WTC11 (cell line): ENCODE measurements around the gene PDE8B. TPM values are rescaled to one million over a fixed set of nuclear protein-coding genes. Genes with fewer than 3 reads are reported as not detected.

Source experiments
- ATAC-seq: fragments of 200-7000 bp; cut with Tn5 transposase; 2 replicates; pipeline ENCODE4 v1.10.0; 2021; ENCODE audit warnings: mild to moderate bottlenecking, moderate library complexity
- CTCF ChIA-PET: fragments of 300-600 bp; sonication (Branson Sonifier 250); formaldehyde crosslinking; loops from one replicate; lab custom pipeline; 2021; ENCODE audit warnings: antibody characterized with exemption; lab: Charles Lee
- POLR2A ChIA-PET: fragments of 350-600 bp; sonication (Branson Sonifier 250); formaldehyde crosslinking; loops from one replicate; lab custom pipeline; 2021; ENCODE audit warnings: antibody characterized with exemption; lab: Charles Lee
- DNase-seq: peaks from one replicate; pipeline ENCODE4 v3.0.0; 2021; ENCODE audit warnings: low spot score
- H3K27ac Mint-ChIP-seq: 2 replicates; pipeline ENCODE4 v1.8.0; 2021; ENCODE audit warnings: mixed read lengths
- H3K27me3 Mint-ChIP-seq: 2 replicates; pipeline ENCODE4 v1.8.0; 2021; ENCODE audit warnings: low read depth, mild to moderate bottlenecking, moderate library complexity, mixed read lengths
- H3K36me3 Mint-ChIP-seq: 2 replicates; pipeline ENCODE4 v1.8.0; 2021; ENCODE audit warnings: mixed read lengths
- H3K4me1 Mint-ChIP-seq: 2 replicates; pipeline ENCODE4 v1.8.0; 2022; ENCODE audit warnings: mixed read lengths
- H3K4me3 Mint-ChIP-seq: 2 replicates; pipeline ENCODE4 v1.8.0; 2021; ENCODE audit warnings: mild to moderate bottlenecking, moderate library complexity, mixed read lengths
- H3K9me3 Mint-ChIP-seq: 2 replicates; pipeline ENCODE4 v1.8.0; 2021; ENCODE audit warnings: mixed read lengths
- ARID4B ChIP-seq: sonication (generic); formaldehyde crosslinking; IDR thresholded peaks from 2 replicates; pipeline ENCODE4 v1.8.0; 2023; ENCODE audit warnings: missing genetic modification reagents, mild to moderate bottlenecking, borderline replicate concordance
- ATF1 ChIP-seq: sonication (generic); formaldehyde crosslinking; IDR thresholded peaks from 2 replicates; pipeline ENCODE4 v1.8.1; 2023; ENCODE audit warnings: mild to moderate bottlenecking, moderate library complexity, missing genetic modification reagents
- E2F4 ChIP-seq: sonication (generic); formaldehyde crosslinking; IDR thresholded peaks from 2 replicates; pipeline ENCODE4 v1.8.1; 2022; ENCODE audit warnings: low read depth, mild to moderate bottlenecking, moderate library complexity, missing genetic modification reagents, borderline replicate concordance
- EMX1 ChIP-seq: fragments of 250-450 bp; sonication (Bioruptor Pico); IDR thresholded peaks from 2 replicates; pipeline ENCODE4 v1.8.0; 2021; ENCODE audit warnings: mild to moderate bottlenecking
- ERG ChIP-seq: fragments of 250-450 bp; sonication (Bioruptor Pico); IDR thresholded peaks from 2 replicates; pipeline ENCODE4 v1.8.0; 2021; ENCODE audit warnings: mild to moderate bottlenecking
- ETV6 ChIP-seq: sonication (generic); formaldehyde crosslinking; IDR thresholded peaks from 2 replicates; pipeline ENCODE4 v1.8.1; 2022; ENCODE audit warnings: mild to moderate bottlenecking, missing genetic modification reagents
- GRHL2 ChIP-seq: fragments of 250-450 bp; sonication (Bioruptor Pico); IDR thresholded peaks from 2 replicates; pipeline ENCODE4 v1.8.0; 2022; ENCODE audit warnings: mild to moderate bottlenecking, moderate library complexity; ENCODE audit not compliant: insufficient replicate concordance, severe bottlenecking
- MAX ChIP-seq: sonication (generic); formaldehyde crosslinking; IDR thresholded peaks from 2 replicates; pipeline ENCODE4 v1.8.0; 2022; ENCODE audit warnings: mild to moderate bottlenecking, missing genetic modification reagents
- MXD4 ChIP-seq: fragments of 250-450 bp; sonication (Bioruptor Pico); IDR thresholded peaks from 2 replicates; pipeline ENCODE4 v1.8.0; 2021; ENCODE audit warnings: mild to moderate bottlenecking, moderate library complexity, borderline replicate concordance
- MYBL2 ChIP-seq: sonication (generic); formaldehyde crosslinking; IDR thresholded peaks from 2 replicates; pipeline ENCODE4 v1.8.1; 2023; ENCODE audit warnings: mild to moderate bottlenecking, moderate library complexity, missing genetic modification reagents
- NR3C1 ChIP-seq: sonication (generic); formaldehyde crosslinking; conservative IDR thresholded peaks from 2 replicates; pipeline ENCODE4 v1.8.1; 2023; ENCODE audit warnings: low read depth, mild to moderate bottlenecking, missing genetic modification reagents
- PRDM15 ChIP-seq: sonication (generic); formaldehyde crosslinking; IDR thresholded peaks from 2 replicates; pipeline ENCODE4 v1.8.0; 2022; ENCODE audit warnings: missing genetic modification reagents
- RELA ChIP-seq: sonication (generic); formaldehyde crosslinking; IDR thresholded peaks from 2 replicates; pipeline ENCODE4 v1.8.1; 2022; ENCODE audit warnings: missing genetic modification reagents, mild to moderate bottlenecking, borderline replicate concordance
- STAT6 ChIP-seq: sonication (generic); formaldehyde crosslinking; conservative IDR thresholded peaks from 2 replicates; pipeline ENCODE4 v1.8.1; 2023; ENCODE audit warnings: mild to moderate bottlenecking, low read depth, missing genetic modification reagents, moderate library complexity
- TEAD1 ChIP-seq: sonication (generic); formaldehyde crosslinking; IDR thresholded peaks from 2 replicates; pipeline ENCODE4 v1.8.0; 2022; ENCODE audit warnings: mild to moderate bottlenecking, missing genetic modification reagents
- TEAD4 ChIP-seq: sonication (generic); formaldehyde crosslinking; IDR thresholded peaks from 2 replicates; pipeline ENCODE4 v1.8.0; 2022; ENCODE audit warnings: mild to moderate bottlenecking, missing genetic modification reagents
- USF2 ChIP-seq: sonication (generic); formaldehyde crosslinking; IDR thresholded peaks from 2 replicates; pipeline ENCODE4 v1.8.1; 2023; ENCODE audit warnings: mild to moderate bottlenecking, missing genetic modification reagents, moderate library complexity
- ZNF121 ChIP-seq: sonication (generic); formaldehyde crosslinking; IDR thresholded peaks from 2 replicates; pipeline ENCODE4 v1.8.0; 2023; ENCODE audit warnings: missing genetic modification reagents
- ZNF219 ChIP-seq: sonication (generic); formaldehyde crosslinking; IDR thresholded peaks from 2 replicates; pipeline ENCODE4 v1.8.0; 2023; ENCODE audit warnings: missing genetic modification reagents, mild to moderate bottlenecking, borderline replicate concordance
- ZNF396 ChIP-seq: fragments of 250-450 bp; sonication (Bioruptor Pico); IDR thresholded peaks from 2 replicates; pipeline ENCODE4 v1.8.0; 2021; ENCODE audit warnings: mild to moderate bottlenecking, moderate library complexity, borderline replicate concordance
- total RNA-seq: library from RNA; stranded (reverse); gene quantifications from 3 replicates; pipeline ENCODE4 v1.2.3, GENCODE V29; 2021

Gene PDE8B
- total RNA-seq, 1 experiment from 2014 or later, result 0.31 TPM

- TF ChIP-seq STAT6 (no peak), ZNF121 (no peak), MAX (CRISPR knock-in tag) (no peak), TEAD1 (CRISPR knock-in tag) (no peak), PRDM15 (CRISPR knock-in tag) (no peak), ATF1 (CRISPR knock-in tag) (no peak), TEAD4 (CRISPR knock-in tag) (no peak), NR3C1 (no peak)
- TF ChIP-seq, all 79 proteins: peak for 0
- H3K36me3 Mint-ChIP-seq, result no peaks in the 10 kb centered on the region
- ChIA-PET CTCF (no interaction called here), POLR2A (no interaction called here)
- H3K27ac Mint-ChIP-seq, result no peak overlapping the region
- peaks cover 11% of the 10 kb centered on the region for H3K4me1 Mint-ChIP-seq
- DNase-seq (no peak), ATAC-seq (no peak)
- peaks cover 60% of the 10 kb centered on the region for H3K27me3 Mint-ChIP-seq
- H3K9me3 Mint-ChIP-seq, result no peaks in the 10 kb centered on the region
- H3K4me3 Mint-ChIP-seq, result 0 out of 2 replicates have a peak overlapping the region, but pooled peaks have one; percentile 20
Observed at GRCh38 chr5:77208507-77209163, 1.8 kb upstream of the PDE8B start.

GRCh38 chr5:77209495-77210090, 887 bp upstream of the PDE8B start:
- no peaks in the 10 kb centered on the region for H3K36me3 Mint-ChIP-seq
- H3K4me3 Mint-ChIP-seq, result peak overlapping the region; percentile 82
- CTCF ChIA-PET, result interaction anchor here (0.7 kb wide), 1 partner anchor 282 kb away, joined by 3 read pairs; no protein-coding TSS in a partner anchor
- no peak for ATAC-seq
- TF ChIP-seq ARID4B (CRISPR knock-in tag), result no peak
- no peak for TF ChIP-seq E2F4
- no peak for TF ChIP-seq GRHL2 (CRISPR knock-in tag)
- TF ChIP-seq EMX1 (CRISPR knock-in tag), result no peak
- TF ChIP-seq ZNF219 (CRISPR knock-in tag), result no peak
- TF ChIP-seq MXD4 (CRISPR knock-in tag), result no peak
- TF ChIP-seq ZNF396 (CRISPR knock-in tag), result no peak
- TF ChIP-seq RELA, result no peak
- TF ChIP-seq ZNF121, result no peak
- TF ChIP-seq MYBL2, result no peak
- TF ChIP-seq USF2 (CRISPR knock-in tag), result no peak
- TF ChIP-seq ETV6, result no peak
- no peak for TF ChIP-seq ERG
- peaks cover 68% of the 10 kb centered on the region for H3K27me3 Mint-ChIP-seq
- no peak overlapping the region for H3K27ac Mint-ChIP-seq
- H3K9me3 Mint-ChIP-seq, result no peaks in the 10 kb centered on the region
- DNase-seq, result no peak
- H3K4me1 Mint-ChIP-seq, result peaks cover 11% of the 10 kb centered on the region
- POLR2A ChIA-PET, result no interaction called here
